Activated T-cell treated with anti-CD3 and anti-CD28 coated beads for 1 hour (primary cell): ENCODE results near the gene ARHGEF12.

Source experiments
- DNase-seq: peaks from one replicate; pipeline ENCODE4 v3.0.0-alpha.2; 2020; ENCODE audit warnings: low read depth

Gene ARHGEF12

GRCh38 chr11:120385655-120386054 is 49.4 kb downstream of the ARHGEF12 start:
- DNase-seq = no peak

DNA sequence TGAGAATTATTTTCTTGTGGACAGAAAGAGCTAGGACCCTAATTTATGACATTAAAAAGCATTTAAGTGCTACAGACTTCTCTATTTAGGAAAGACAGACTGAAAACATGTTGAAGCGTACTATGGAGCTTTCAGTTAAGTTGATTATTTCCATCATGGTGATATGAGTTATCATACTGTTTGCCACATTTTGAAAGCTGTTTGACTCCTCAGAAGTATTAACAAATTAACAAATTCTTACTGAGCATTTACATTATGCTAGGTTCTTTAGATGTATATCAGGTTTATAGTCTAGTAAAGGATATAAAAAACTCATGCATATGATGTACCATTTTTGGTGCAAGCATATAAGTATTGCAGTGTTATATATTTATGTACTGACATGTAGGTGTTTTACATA is 50.1 kb downstream of the ARHGEF12 start:
- no peak for DNase-seq

DNA sequence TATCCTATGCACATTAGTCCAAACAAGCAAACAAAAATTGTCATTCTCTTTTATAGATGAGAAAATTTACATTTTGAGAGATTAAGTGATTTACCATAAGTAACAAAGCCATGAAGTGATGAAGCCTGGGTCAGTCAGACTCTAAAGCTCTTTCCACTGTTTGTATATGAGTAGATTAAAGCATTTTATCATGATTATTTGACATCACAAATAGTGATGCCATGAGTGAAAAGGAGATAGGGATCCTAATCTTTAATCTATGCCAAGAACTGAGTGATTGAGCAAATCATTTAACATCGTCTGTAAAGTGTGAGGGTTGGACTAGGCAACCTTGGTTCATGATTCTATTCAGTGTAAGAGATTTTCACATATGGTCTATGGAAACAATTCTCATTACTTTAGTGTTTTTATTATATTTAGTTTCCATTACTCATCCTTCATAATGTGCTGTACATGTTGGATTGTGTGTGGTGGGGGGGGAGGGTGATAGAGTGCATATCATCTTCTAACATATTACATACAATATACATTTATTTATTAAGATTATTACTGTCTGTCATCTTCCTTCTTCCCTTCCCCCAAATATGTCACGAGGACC is 50.7 kb downstream of the ARHGEF12 start:
- DNase-seq = no peak

GRCh38 chr11:120388261-120388660 is 52.0 kb downstream of the ARHGEF12 start:
- no peak for DNase-seq

DNA sequence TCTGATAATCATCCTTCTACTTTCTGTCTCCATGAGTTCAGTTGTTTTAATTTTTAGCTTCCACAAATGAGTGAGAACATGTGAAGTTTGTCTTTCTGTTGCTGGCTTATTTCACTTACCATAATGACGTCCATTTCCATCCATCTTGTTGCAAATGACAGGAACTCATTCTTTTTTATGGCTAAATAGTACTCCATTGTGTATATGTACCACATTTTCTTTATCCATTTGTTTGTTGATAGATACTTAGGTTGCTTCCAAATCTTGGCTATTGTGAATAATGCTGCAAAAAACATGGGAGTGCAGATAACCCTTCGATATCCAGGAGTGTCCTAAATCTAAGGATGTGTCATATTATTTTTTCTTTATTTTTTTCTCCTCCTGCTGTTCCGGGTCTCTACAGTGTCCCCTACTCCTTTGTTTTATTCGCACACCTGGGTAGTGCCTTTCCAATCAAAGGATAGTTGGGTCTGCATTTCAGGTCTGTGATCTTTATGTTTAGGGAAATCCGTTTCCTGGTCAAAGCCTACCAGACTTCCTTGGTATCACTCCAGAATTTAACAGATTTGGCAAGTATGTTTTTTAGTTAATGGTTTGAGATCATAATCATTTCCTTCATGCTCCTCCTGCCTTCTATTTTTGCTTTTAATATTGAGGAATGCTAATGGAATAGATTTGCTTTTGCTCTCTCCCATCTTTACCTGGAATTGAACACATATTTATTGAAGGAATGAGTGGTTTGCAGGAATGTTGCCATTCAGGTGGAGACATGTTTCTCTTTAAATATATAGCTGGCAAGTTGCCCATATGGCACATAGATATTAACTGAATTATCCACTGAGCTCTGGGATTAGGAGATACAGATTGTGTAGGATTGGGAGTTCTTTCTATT is 53.7 kb downstream of the ARHGEF12 start:
- DNase-seq = no peak

DNA sequence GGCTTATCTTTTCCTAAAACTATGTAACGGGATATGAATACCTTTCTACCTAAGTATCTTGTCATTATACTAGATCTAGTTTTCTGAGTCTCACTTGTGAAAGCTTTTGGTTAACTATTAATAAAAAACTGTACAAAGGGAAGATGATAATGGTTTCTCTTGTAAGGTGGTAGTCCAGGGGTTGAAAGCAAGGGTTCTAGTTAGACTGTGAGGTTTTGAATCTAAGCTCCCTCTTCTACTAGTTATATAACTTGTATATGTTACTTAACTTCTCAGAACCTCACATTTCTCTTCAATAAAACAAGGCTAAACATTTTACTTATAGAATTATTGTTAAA is 54.3 kb downstream of the ARHGEF12 start:
- no peak for DNase-seq

- DNase-seq = no peak
These were observed 55.1 kb downstream of the ARHGEF12 start for GRCh38 chr11:120391292-120391691.

GRCh38 chr11:120391854-120392253 is 55.6 kb downstream of the ARHGEF12 start:
- DNase-seq = no peak

DNA sequence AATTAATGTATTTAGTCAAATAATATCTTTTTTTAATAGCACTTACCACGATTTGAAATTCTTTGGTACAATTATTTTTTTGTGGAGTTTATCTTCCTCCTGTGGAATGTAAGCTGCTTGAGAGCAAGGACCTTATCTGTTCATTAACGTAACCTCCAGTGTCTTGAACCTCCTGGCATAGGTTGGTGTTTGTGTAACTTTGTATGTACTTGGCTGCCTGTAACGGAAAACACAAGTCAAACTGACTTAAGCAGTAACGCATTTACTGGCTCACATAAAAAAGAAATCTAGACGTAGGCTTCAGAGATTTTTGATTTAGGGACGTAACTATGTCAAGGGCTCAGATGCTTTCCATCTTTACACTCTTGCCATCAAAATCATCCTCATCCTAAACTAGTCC is 56.1 kb downstream of the ARHGEF12 start:
- DNase-seq = no peak

- DNase-seq = no peak
These were observed 56.6 kb downstream of the ARHGEF12 start for GRCh38 chr11:120392793-120393192.

- DNase-seq = no peak
These were observed 57.9 kb downstream of the ARHGEF12 start for GRCh38 chr11:120394119-120394518.

DNA sequence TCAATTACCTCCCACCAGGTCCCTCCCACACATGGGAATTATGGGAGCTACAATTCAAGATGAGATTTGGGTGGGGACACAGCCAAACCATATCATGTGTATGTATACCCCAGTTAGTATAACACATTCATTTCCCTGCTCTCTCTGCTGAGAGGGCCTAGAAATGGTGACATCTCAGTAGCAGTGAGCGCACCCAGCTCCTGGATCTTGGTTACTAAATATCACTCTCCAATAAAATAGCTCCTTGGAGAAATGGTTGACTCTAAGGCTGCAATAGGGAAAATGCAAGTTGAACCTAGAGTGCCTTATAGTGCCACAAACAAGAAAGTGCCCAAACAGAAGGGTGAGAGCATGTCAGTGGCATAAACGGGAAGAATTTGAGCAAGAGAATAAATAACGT is 59.6 kb downstream of the ARHGEF12 start:
- DNase-seq = no peak

DNA sequence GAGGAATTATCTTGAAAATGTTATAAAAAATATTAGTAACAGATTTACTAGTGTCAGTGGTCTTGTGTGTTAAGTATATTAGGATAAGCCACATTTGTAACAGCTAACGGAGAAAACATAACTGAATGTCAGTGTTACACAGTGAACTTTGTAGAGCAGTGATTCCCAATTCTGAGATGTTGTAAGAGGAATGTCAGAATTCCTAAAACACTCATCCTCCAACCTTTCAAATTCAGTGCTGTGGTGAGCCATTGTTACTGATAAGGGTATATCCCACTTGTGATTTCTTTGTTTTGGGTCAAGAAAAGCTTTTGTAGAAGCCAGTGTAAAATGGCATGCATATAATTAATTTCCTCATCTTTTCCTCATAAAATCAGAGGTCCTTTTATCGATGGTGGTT is 61.9 kb downstream of the ARHGEF12 start:
- DNase-seq = no peak

GRCh38 chr11:120399307-120399706 is 63.1 kb downstream of the ARHGEF12 start:
- DNase-seq = no peak

DNA sequence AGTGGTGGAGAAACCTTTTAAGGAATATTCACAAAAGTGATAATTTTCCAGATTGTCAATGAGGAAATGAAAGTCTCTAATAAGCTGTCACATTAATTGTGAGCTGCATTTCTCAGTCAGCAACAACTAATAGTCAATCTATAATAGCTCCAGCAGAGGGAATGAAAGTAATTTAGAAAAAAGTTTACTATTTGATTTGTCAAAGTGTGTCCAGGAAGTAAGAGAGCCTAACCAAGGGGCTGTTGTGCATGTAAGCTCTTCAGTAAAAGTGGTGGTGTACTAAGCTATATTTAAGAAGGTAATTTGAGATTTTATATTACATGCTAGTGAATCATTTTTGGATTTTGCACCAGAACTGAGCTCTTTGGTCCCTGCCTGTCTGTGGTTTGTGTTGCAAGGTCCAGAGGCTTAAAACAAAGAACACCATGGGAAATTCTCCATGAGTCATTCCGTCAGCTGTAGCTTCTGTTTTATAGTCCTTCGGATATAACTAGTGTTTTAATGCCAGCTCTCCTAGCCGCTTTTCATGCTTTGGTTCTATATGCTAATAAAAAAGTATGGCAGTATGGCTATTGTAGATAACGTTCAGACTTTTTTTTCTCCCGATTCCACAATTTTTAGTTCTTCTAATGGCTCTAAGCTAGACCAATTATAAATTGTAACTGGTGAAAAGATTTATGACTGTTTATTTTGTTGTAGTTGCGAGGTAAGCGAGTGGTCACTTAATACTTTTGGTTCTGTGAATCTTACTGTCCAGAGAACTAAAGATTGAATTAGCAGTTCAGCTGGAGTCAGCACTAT is 64.6 kb downstream of the ARHGEF12 start:
- DNase-seq = no peak

DNA sequence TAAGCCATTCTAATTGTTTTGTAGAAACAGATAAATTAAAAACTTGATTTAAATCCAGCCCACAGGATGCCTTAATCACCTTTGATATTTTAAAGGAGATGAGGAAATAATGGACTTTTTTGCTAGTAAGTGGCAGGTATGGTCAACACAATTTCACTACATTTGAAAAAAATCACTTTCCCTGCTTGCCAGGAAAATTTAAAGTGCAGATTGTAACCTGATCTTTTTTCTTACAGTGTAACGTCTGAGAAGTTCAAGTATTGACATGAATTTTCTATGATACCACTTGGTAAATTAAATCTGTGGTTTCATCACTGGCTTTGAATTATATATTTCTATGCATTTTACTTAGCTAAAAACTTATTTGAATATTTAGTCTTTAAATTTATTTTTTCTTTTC is 65.3 kb downstream of the ARHGEF12 start:
- no peak for DNase-seq

DNA sequence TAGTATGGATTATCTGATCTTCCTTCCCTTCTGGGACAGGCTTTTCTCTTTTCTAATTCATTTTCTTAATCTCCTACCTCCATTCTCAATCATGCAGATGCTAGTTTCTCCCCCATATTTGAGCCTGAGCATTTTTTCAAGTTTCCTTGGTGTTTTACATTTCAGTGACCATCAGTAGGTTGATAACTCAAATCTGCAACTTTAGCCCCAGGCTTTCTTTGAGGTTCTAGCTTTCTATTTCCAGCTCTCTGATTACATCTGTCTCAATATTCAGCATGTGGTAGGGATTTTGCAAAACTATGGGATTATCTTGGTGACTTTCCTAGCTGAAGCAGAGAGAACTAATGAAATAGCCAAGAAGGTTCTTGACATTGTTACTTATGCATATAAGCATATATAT is 67.8 kb downstream of the ARHGEF12 start:
- DNase-seq = no peak

DNA sequence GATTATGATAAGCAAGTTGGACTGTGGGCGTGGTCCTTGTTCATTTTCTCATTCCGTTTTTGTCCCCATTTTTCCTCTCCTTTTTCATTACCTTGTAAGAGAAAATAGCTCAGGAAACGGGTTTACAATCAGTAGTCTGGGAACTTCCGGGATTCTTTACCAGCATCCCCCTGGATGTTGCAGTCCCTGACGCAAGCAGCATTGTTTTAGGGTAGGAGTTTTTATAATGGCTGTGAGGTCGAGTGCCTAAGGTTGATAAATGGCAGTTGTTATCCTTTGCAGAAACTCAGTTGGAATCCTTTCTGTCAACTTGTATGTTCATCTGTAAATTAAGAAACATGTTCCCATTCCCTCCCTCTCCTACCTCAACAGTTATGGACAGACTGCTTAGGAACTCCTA is 68.3 kb downstream of the ARHGEF12 start:
- no peak for DNase-seq

DNA sequence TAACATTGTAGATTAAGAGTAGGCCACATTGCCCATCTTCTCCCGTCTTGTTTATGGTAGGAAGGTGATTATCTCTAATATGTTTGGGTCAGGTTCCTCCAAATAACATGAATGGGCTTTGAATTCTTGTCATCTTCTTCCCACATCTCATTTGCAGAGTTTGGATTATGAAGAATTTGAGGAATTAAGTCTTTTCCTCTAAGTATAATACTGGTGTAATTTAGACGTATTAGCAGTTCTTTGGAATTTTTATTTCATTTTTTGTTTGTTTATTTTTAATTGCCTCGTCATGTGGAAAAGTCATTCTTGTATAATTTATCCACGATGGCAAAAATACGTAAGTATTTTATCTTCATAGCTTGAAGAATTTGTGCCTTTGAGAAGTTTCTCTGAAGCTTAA is 73.4 kb downstream of the ARHGEF12 start:
- DNase-seq = no peak

DNA sequence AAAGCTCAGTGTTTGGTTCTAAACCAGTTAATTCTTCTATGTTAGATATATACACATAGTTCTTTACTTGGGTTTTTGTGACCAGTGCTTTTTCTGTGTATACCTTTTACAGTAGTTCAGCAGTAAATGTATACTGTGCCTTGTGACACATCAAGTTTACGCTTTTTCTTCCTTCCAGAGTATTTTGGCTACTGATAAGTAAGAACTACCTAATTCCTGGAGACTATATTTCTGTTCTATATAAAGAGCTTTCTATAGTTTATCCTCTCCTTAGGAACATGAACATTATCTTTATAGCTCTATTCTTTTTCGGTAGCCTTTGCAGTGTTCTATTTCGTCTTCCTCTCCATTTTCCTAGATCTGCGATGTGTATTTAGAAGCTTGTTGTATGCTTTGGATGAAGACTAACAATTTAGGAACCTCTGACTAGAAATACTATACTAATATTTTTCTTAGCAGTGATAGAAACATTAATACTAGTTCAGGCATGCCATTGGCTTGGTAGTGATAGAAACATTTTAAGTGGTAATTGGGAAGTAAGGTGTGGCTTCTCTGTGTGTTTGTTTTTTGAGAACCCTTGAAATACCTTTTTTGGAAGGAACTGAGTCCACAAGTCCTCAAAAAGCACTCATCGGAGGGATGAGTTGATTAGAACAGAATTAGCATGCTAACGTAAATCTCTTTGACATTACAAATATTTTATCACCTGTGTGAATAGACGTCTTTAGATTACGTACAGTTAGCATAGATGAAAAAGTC is 74.6 kb downstream of the ARHGEF12 start:
- DNase-seq = no peak

DNA sequence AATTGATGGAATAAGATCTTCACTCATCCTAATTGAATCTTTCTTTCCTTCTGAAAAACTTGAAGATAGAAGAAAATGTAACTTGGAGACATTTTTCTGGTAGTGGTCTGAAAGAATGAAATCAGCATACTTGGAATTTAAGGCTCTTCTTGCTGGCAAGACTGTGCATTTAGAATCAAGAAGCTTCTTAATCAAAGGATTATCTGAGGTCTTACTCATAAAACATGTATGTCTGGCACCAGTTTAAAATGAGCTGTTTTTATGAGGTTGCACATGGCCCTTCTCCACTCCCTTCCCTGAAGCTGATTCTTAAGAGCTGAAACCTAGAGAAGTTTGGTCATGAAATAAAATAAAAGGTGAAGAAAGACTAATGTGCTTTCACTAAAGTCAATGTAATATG is 77.3 kb downstream of the ARHGEF12 start:
- DNase-seq = no peak

GRCh38 chr11:120420572-120420971 is 84.4 kb downstream of the ARHGEF12 start:
- DNase-seq = no peak
